Keratinocyte (primary cell): ENCODE data around the gene ARMC5. TPM values are rescaled to one million over a fixed set of nuclear protein-coding genes. Genes with fewer than 3 reads are reported as not detected.

Source experiments
- DNase-seq: peaks from one replicate; pipeline ENCODE4 v3.0.0-alpha.2; 2011; ENCODE audit warnings: low read depth, missing footprints, low spot score
- FAIRE-seq: peaks from 2 replicates; lab custom pipeline; 2011; peaks lifted over from hg19 to GRCh38; lab: Jason Lieb, UNC
- H2AFZ ChIP-seq: 2 replicates; pipeline ENCODE4 v1.6.0; 2012; ENCODE audit warnings: low read length, control low read depth, inconsistent platforms; ENCODE audit not compliant: control insufficient read depth
- H3K27ac ChIP-seq: 2 replicates; pipeline ENCODE4 v1.5.1; 2011; ENCODE audit warnings: low read length; ENCODE audit not compliant: control insufficient read depth, insufficient read depth
- H3K27me3 ChIP-seq: 3 replicates; pipeline ENCODE4 v1.6.0; 2011; ENCODE audit warnings: low read length; ENCODE audit not compliant: control insufficient read depth, insufficient read depth; ENCODE audit errors: extremely low read depth
- H3K36me3 ChIP-seq, 2 experiments: 2 replicates in 1 of 2; 3 replicates in 1 of 2; pipeline ENCODE4 v1.5.1; 2011; ENCODE audit warnings: low read length in 2 of 2, mild to moderate bottlenecking in 1 of 2; ENCODE audit not compliant: control insufficient read depth in 2 of 2, insufficient read depth in 2 of 2; ENCODE audit errors: extremely low read depth in 1 of 2
- H3K4me1 ChIP-seq: 3 replicates; pipeline ENCODE4 v1.5.1; 2011; ENCODE audit warnings: low read length; ENCODE audit not compliant: control insufficient read depth, insufficient read depth; ENCODE audit errors: extremely low read depth
- H3K4me2 ChIP-seq: 3 replicates; pipeline ENCODE4 v1.6.0; 2011; ENCODE audit warnings: low read depth, low read length; ENCODE audit not compliant: control insufficient read depth, insufficient read depth; ENCODE audit errors: extremely low read depth
- H3K4me3 ChIP-seq, 3 experiments: fragments of 200-600 bp in 1 of 3; sonication (generic) in 1 of 3; 2 replicates in 2 of 3; 3 replicates in 1 of 3; pipeline ENCODE4 v1.5.1; 2011 to 2016; ENCODE audit warnings: low read length in 3 of 3, mild to moderate bottlenecking in 3 of 3, control low read depth in 2 of 3, inconsistent platforms in 1 of 3, low read depth in 1 of 3, mixed read lengths in 1 of 3, mixed run types in 1 of 3, moderate library complexity in 1 of 3; ENCODE audit not compliant: control insufficient read depth in 2 of 3, insufficient read depth in 2 of 3; ENCODE audit errors: extremely low read depth in 1 of 3
- H3K79me2 ChIP-seq: 2 replicates; pipeline ENCODE4 v1.6.0; 2012; ENCODE audit warnings: low read length; ENCODE audit not compliant: control insufficient read depth, insufficient read depth
- H3K9ac ChIP-seq: 3 replicates; pipeline ENCODE4 v1.6.0; 2011; ENCODE audit warnings: low read length; ENCODE audit not compliant: control insufficient read depth, insufficient read depth; ENCODE audit errors: extremely low read depth
- H3K9me1 ChIP-seq: 3 replicates; pipeline ENCODE4 v1.6.0; 2011; ENCODE audit warnings: low read length; ENCODE audit not compliant: control insufficient read depth, insufficient read depth; ENCODE audit errors: extremely low read depth
- H3K9me3 ChIP-seq: 2 replicates; pipeline ENCODE4 v1.5.1; 2012; ENCODE audit warnings: low read depth, low read length; ENCODE audit not compliant: control insufficient read depth
- H4K20me1 ChIP-seq: 3 replicates; pipeline ENCODE4 v1.6.0; 2011; ENCODE audit warnings: low read length; ENCODE audit not compliant: control insufficient read depth, insufficient read depth; ENCODE audit errors: extremely low read depth
- CTCF ChIP-seq, 3 experiments: IDR thresholded peaks in 1 of 3; conservative IDR thresholded peaks in 1 of 3; optimal IDR thresholded peaks in 1 of 3; 2 replicates in 2 of 3; 3 replicates in 1 of 3; pipeline versions ENCODE3 to v1.5.1; 2011; ENCODE audit warnings: low read length in 3 of 3, mild to moderate bottlenecking in 3 of 3, moderate library complexity in 2 of 3, control low read depth in 1 of 3, inconsistent platforms in 1 of 3; ENCODE audit not compliant: insufficient read depth in 2 of 3; ENCODE audit errors: extremely low read depth in 1 of 3
- EZH2 ChIP-seq: IDR thresholded peaks from one replicate; pipeline ENCODE4 v1.6.1; 2012; ENCODE audit warnings: inconsistent platforms, mild to moderate bottlenecking, low read length, moderate library complexity
- dilution Hi-C: fragments of 300-500 bp; cut with MboI; formaldehyde crosslinking; loops from one replicate; pipeline ENCODE4 v1.7.0; 2020; ENCODE audit warnings: low sequenced_read_pairs; ENCODE audit not compliant: extremely low pct_ligation_motif_present
- polyA plus RNA-seq, 5 experiments: library from polyadenylated mRNA; depleted of rRNA in 3 of 5; stranded (reverse) in 3 of 5; stranded (forward) in 1 of 5; unstranded in 1 of 5; fragments of >200 nt; gene quantifications; 1 replicate in 1 of 5; 2 replicates in 3 of 5; 3 replicates in 1 of 5; pipeline versions ENCODE4 v1.2.1 to v1.2.3, GENCODE V29; 2011 to 2012; ENCODE audit warnings: missing spikeins in 2 of 5, low read depth in 1 of 5, low replicate concordance in 1 of 5

Gene ARMC5
- polyA plus RNA-seq, 1 donor (not counting 4 experiments of a cell fraction or from before 2014, with no cell fraction given): 3.0 TPM

- Histone ChIP-seq H3K9me1 (no peaks in the 10 kb centered on the region), H2AFZ (no peak overlapping the region), H3K79me2 (no peaks in the 10 kb centered on the region), H3K27ac (no peak overlapping the region), H3K27me3 (no peaks in the 10 kb centered on the region), H3K4me2 (no peak overlapping the region), H3K9ac (no peak overlapping the region), H3K4me1 (peaks cover 5% of the 10 kb centered on the region), H3K4me3 (no peak overlapping the region), H3K36me3 (peaks cover 0 to 3% of the 10 kb centered on the region in 2 experiments), H3K9me3 (no peaks in the 10 kb centered on the region), H4K20me1 (no peaks in the 10 kb centered on the region)
- dilution Hi-C loops: no loop called here
- FAIRE-seq: no peak
- DNase-seq: no peak
- TF ChIP-seq CTCF (optimal IDR thresholded peaks at IDR 0.05 in 1 of 3, IDR thresholded peaks at IDR 0.05 in 1 of 3, conservative IDR thresholded peaks at IDR 0.05 in 1 of 3; ENCODE audit: extremely low read depth in 1 of 3, insufficient read depth in 2 of 3, low read length in 3 of 3): no peak
- no peak for TF ChIP-seq EZH2
These were observed 15.8 kb downstream of the ARMC5 start for GRCh38 chr16:31474773-31475738.

- no peak overlapping the region for H3K4me3 ChIP-seq
- no peak overlapping the region for H3K4me2 ChIP-seq
- no peaks in the 10 kb centered on the region for H3K9me3 ChIP-seq
- H3K79me2 ChIP-seq: no peaks in the 10 kb centered on the region
- H4K20me1 ChIP-seq: no peaks in the 10 kb centered on the region
- TF ChIP-seq EZH2: no peak
- dilution Hi-C loops: no loop called here
- H3K36me3 ChIP-seq: peaks cover 0 to 3% of the 10 kb centered on the region in 2 experiments
- H3K27me3 ChIP-seq: no peaks in the 10 kb centered on the region
- H3K9ac ChIP-seq: no peak overlapping the region
- H3K4me1 ChIP-seq: peaks cover 5% of the 10 kb centered on the region
- H3K9me1 ChIP-seq: no peaks in the 10 kb centered on the region
- DNase-seq (no peak), FAIRE-seq (no peak)
- no peak overlapping the region for H3K27ac ChIP-seq
- no peak overlapping the region for H2AFZ ChIP-seq
These were observed 16.6 kb downstream of the ARMC5 start for GRCh38 chr16:31475946-31476302.
